Ureter (tissue), 1 donor: ENCODE measurements around the gene NHLRC4. TPM values are rescaled to one million over a fixed set of nuclear protein-coding genes. Genes with fewer than 3 reads are reported as not detected.

ENCODE experiments used
- DNase-seq: peaks from one replicate; pipeline ENCODE4 v3.0.0-alpha.2; 2020; ENCODE audit warnings: low spot score
- total RNA-seq: library from RNA; stranded (reverse); gene quantifications from one replicate; pipeline ENCODE4 v1.2.4, GENCODE V29; 2023
- donor health status: DM: yes; HTN: yes; CAD: no.

Gene NHLRC4
- total RNA-seq, 1 donor from 2014 or later = 0.36 TPM

GRCh38 chr16:530111-530817, 36.5 kb upstream of the NHLRC4 start:
- no peak for DNase-seq

GRCh38 chr16:531494-532125, 35.2 kb upstream of the NHLRC4 start:
- no peak for DNase-seq

- DNase-seq = no peak
These were observed 33.2 kb upstream of the NHLRC4 start for GRCh38 chr16:533391-534123.

GRCh38 chr16:534135-534534, 32.7 kb upstream of the NHLRC4 start:
- no peak for DNase-seq

GRCh38 chr16:534856-535445, 31.9 kb upstream of the NHLRC4 start:
- DNase-seq = no peak

GRCh38 chr16:535446-536405, 31.1 kb upstream of the NHLRC4 start:
- DNase-seq = no peak

GRCh38 chr16:536746-537145, 30.1 kb upstream of the NHLRC4 start:
- no peak for DNase-seq

- no peak for DNase-seq
These were observed 29.1 kb upstream of the NHLRC4 start for GRCh38 chr16:537415-538335.

GRCh38 chr16:539901-540530, 26.8 kb upstream of the NHLRC4 start:
- DNase-seq = no peak

- no peak for DNase-seq
These were observed 26.0 kb upstream of the NHLRC4 start for GRCh38 chr16:540645-541340.

GRCh38 chr16:543301-544164, 23.3 kb upstream of the NHLRC4 start:
- no peak for DNase-seq

GRCh38 chr16:544517-544916, 22.3 kb upstream of the NHLRC4 start:
- no peak for DNase-seq

GRCh38 chr16:546909-547770, 19.7 kb upstream of the NHLRC4 start:
- DNase-seq = peak; percentile 80

- no peak for DNase-seq
These were observed 18.2 kb upstream of the NHLRC4 start for GRCh38 chr16:548586-548985.

GRCh38 chr16:549544-550263, 17.1 kb upstream of the NHLRC4 start:
- DNase-seq = no peak

GRCh38 chr16:551210-551609, 15.6 kb upstream of the NHLRC4 start:
- no peak for DNase-seq

- DNase-seq = no peak
These were observed 14.6 kb upstream of the NHLRC4 start for GRCh38 chr16:552171-552570.
